ENCODE results near the gene DCHS1.

DNA sequence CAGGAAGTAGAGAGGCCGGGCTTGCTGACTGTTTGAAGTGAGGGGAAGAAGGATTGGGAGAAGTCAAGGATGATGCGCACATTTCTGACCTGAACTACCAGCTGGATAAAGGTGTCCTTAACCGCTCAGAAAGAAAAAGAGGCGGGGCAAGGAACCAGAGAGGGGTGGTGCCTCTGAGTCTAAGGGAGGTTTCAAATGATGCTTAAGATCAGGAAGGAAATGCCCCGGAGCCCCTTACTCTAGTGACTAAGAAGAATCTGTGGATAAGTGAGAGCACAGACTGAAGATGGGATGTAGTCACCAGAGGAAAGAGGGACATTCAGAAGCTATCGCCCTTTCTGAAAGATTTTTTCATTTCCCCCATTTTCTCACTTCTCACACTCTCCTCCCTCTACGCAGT lies 12.7 kb downstream of the DCHS1 start:
- TF ChIP-seq, protein P1, sequence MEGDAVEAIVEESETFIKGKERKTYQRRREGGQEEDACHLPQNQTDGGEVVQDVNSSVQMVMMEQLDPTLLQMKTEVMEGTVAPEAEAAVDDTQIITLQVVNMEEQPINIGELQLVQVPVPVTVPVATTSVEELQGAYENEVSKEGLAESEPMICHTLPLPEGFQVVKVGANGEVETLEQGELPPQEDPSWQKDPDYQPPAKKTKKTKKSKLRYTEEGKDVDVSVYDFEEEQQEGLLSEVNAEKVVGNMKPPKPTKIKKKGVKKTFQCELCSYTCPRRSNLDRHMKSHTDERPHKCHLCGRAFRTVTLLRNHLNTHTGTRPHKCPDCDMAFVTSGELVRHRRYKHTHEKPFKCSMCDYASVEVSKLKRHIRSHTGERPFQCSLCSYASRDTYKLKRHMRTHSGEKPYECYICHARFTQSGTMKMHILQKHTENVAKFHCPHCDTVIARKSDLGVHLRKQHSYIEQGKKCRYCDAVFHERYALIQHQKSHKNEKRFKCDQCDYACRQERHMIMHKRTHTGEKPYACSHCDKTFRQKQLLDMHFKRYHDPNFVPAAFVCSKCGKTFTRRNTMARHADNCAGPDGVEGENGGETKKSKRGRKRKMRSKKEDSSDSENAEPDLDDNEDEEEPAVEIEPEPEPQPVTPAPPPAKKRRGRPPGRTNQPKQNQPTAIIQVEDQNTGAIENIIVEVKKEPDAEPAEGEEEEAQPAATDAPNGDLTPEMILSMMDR (conservative IDR thresholded peaks at IDR 0.05 in 1 of 2, IDR thresholded peaks at IDR 0.05 in 1 of 2; ENCODE audit: low read depth in 1 of 2, low read length in 2 of 2), result no peak
- no peak for TF ChIP-seq EZH2 (IDR thresholded peaks at IDR 0.05; ENCODE audit: low read length, missing control alignments)
